Activated CD8-positive, alpha-beta T cell treated with anti-CD3 and anti-CD28 coated beads, Interleukin-2, amount 10 ng/mL, durations not matched to agents 7 days and 5 days (primary cell): Measurements from ENCODE around the gene ZNF385C. TPM values are rescaled to one million over a fixed set of nuclear protein-coding genes. Genes with fewer than 3 reads are reported as not detected.

Source experiments
- ATAC-seq: fragments of 150-1000 bp; cut with Tn5 transposase; one replicate; pipeline ENCODE4 v1.10.0; 2021; ENCODE audit warnings: moderate library complexity
- CTCF ChIA-PET: fragments of 350-600 bp; sonication (Branson Sonifier 250); formaldehyde crosslinking; loops from one replicate; lab custom pipeline; 2021; ENCODE audit warnings: antibody characterized with exemption; lab: Charles Lee
- POLR2A ChIA-PET: fragments of 350-600 bp; sonication (Branson Sonifier 250); formaldehyde crosslinking; loops from one replicate; lab custom pipeline; 2021; ENCODE audit warnings: antibody characterized with exemption; lab: Charles Lee
- DNase-seq: peaks from one replicate; pipeline ENCODE4 v3.0.0-alpha.2; 2020
- H3K27ac Mint-ChIP-seq: one replicate; pipeline ENCODE4 v1.8.0; 2021; ENCODE audit warnings: mild to moderate bottlenecking, mixed read lengths
- H3K27me3 Mint-ChIP-seq: one replicate; pipeline ENCODE4 v1.8.0; 2021; ENCODE audit warnings: low read depth, mixed read lengths
- H3K36me3 Mint-ChIP-seq: one replicate; pipeline ENCODE4 v1.8.0; 2021; ENCODE audit warnings: low read depth, mixed read lengths
- H3K4me1 Mint-ChIP-seq: one replicate; pipeline ENCODE4 v1.8.0; 2021; ENCODE audit warnings: low read depth, mixed read lengths
- H3K4me3 Mint-ChIP-seq: one replicate; pipeline ENCODE4 v1.8.0; 2021; ENCODE audit warnings: mild to moderate bottlenecking, mixed read lengths
- H3K9me3 Mint-ChIP-seq: one replicate; pipeline ENCODE4 v1.8.0; 2022; ENCODE audit warnings: mixed read lengths; ENCODE audit not compliant: insufficient read depth
- total RNA-seq, 2 experiments: library from RNA; stranded (reverse); gene quantifications; one replicate each; pipeline ENCODE4 v1.2.3, GENCODE V29; 2021

The ZNF385C gene
- total RNA-seq, 2 experiments from 2014 or later = 0.23 to 0.47 TPM

DNA sequence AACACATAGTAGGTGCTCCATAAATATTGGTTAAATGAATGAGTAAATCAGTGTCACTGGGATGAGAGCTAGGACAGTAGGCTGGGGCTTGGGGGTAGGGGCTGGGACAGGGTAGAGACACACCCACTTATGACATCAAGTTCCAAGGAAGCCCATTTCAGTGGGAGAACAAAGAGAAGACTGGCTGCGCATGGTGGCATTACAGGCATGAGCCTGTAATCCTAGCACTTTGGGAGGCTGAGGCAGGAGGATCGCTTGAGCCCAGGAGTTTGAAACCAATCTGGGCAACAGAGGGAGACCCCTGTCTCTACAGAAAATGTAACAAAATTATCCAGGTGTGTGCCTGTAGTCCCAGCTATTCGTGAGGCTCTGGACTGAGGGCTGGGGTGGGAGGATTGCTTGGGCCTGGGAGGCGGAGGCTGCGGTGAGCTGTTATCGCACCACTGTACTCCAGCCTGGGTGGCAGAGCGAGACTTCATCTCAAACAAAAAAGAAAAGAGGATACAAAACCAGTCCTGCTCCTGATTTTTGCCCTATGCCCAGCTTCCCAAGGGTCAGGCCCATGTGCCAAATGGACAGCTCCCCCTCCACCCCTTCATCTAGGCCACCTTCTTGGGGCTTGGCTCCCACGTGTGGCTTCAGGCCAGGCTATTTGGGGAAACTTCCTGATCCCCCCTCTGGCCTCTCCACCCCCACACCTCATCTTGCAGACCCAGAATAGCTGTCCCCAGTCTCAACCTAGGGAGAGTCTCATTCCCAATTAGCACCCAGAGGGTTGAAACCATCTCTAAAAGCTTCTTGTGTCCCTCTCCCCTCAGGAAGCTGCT is 7.1 kb downstream of the ZNF385C start:
- Mint-ChIP-seq H3K27me3 (peaks cover 14% of the 10 kb centered on the region), H3K9me3 (no peaks in the 10 kb centered on the region), H3K4me1 (peaks cover 1% of the 10 kb centered on the region), H3K27ac (no peak overlapping the region), H3K4me3 (no peak overlapping the region), H3K36me3 (no peaks in the 10 kb centered on the region)
- CTCF ChIA-PET = interaction anchor here (0.9 to 2.0 kb wide), 5 partner anchors 10 to 128 kb away, joined by 3 to 8 read pairs (median 7); no protein-coding TSS in a partner anchor
- DNase-seq (no peak), ATAC-seq (no peak)
- POLR2A ChIA-PET = interaction anchor here (0.6 to 1.3 kb wide), 3 partner anchors 21 to 1674 kb away, joined by 3 to 4 read pairs (median 3); partner anchors contain the start of gene TOP2A

DNA sequence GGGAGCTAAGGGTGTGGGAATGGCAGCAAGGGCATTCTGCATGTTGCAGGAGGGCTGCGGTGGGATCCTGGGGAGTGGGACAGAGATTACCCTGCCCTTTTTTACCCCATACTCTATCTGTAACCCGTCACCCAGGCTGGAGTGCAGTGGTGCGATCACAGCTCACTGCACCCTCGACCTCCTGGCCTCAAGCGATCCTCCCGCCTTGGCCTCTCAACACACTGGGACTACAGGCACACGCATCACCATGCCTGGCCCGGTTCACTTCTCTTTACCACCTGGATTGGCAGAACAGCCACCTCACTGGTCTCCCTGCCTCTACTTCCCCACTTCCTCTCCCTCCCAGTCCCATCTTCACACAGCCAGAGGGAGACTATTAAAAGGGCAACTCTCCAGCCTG is 9.5 kb downstream of the ZNF385C start:
- ATAC-seq = no peak
- Mint-ChIP-seq H3K4me3 (no peak overlapping the region), H3K27ac (no peak overlapping the region), H3K9me3 (no peaks in the 10 kb centered on the region), H3K4me1 (peaks cover 1% of the 10 kb centered on the region), H3K27me3 (peaks cover 12% of the 10 kb centered on the region), H3K36me3 (no peaks in the 10 kb centered on the region)
- ChIA-PET CTCF (interaction anchor here (1.6 to 2.2 kb wide), 2 partner anchors 21 to 23 kb away, joined by 5 to 6 read pairs; no protein-coding TSS in a partner anchor), POLR2A (no interaction called here)
- no peak for DNase-seq

DNA sequence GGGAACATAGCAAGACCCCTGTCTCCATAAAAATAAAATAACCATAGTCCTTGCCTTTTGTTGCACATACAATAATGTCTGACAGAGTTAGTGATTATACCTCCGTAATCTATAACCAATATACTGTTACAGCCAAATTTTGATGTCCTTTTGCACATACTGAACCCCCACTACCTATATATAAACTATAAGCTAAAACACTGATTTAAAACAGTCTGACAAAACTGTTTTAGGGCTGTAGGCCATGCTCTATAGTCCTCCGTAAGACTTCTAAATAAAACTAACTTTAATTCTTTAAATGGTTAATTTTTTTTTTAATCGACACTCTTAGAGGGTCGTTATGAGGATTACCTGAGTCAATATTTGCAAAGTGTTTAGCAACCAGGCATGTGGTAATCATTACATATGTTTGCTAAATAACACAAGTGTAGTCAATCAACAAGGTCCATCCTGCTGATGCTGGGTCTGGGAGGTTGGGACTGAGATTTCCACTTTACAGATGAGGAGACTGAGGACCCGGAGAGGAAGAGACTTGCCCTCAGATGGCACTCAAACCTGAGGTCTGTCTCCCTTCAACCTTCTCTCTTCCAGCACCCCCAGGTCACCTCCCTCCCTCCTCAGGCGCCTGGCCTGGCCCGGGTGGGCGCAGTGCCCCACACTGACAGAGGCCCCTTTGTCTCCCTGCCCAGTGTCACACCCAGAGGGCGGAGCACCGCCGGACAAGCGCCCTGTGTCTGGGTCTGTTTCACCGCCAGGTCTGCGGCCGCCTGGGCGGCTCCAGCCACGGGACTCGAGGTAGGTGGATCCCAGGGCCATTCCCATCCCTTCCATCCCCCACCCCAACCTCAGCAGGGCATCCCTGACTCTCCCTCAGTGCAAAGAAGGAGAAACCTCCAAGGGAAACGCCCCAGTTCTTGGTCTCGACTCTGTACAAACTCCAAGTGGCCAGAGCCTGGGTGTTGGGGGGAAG is 10.3 kb downstream of the ZNF385C start:
- H3K27me3 Mint-ChIP-seq = peaks cover 12% of the 10 kb centered on the region
- ATAC-seq (no peak), DNase-seq (no peak)
- H3K4me1 Mint-ChIP-seq = no peaks in the 10 kb centered on the region
- H3K27ac Mint-ChIP-seq = no peak overlapping the region
- no peaks in the 10 kb centered on the region for H3K9me3 Mint-ChIP-seq
- ChIA-PET POLR2A (no interaction called here), CTCF (interaction anchor here (1.6 to 2.2 kb wide), 2 partner anchors 20 to 23 kb away, joined by 5 to 6 read pairs; no protein-coding TSS in a partner anchor)
- no peak overlapping the region for H3K4me3 Mint-ChIP-seq
- no peaks in the 10 kb centered on the region for H3K36me3 Mint-ChIP-seq

DNA sequence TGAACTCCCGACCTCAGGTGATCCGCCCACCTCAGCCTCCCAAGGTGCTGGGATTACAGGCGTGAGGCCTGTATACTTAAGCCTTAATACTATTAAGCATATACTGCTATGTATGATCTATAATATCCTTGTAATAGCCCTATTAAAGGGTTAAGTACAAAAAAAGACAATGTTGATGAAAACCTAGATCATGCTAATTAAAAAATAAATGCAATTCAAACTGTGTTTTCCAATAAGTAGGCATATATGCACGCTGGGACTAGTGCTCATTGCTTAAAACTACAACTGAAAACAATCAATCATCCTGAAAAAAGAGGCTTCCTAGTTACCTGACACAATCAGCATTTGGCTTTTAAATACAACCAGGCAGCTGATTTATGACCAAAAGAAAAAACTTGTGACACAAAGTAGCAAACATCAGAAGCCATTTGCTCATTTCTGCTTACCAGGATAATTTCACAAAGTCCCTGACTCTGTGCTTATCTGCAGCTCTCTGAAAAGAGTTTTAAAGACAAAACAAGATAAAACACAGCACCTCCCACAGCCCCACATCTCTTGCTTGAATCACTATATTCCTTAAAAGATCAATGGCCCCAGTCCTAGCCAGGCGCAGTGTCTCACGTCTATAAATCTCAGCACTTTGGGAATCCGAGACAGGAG is 11.1 kb downstream of the ZNF385C start:
- no peak for DNase-seq
- Mint-ChIP-seq H3K4me1 (no peaks in the 10 kb centered on the region), H3K9me3 (no peaks in the 10 kb centered on the region), H3K27ac (no peak overlapping the region), H3K4me3 (no peak overlapping the region), H3K27me3 (peaks cover 12% of the 10 kb centered on the region), H3K36me3 (no peaks in the 10 kb centered on the region)
- CTCF ChIA-PET = no interaction called here
- no peak for ATAC-seq
- POLR2A ChIA-PET = no interaction called here

DNA sequence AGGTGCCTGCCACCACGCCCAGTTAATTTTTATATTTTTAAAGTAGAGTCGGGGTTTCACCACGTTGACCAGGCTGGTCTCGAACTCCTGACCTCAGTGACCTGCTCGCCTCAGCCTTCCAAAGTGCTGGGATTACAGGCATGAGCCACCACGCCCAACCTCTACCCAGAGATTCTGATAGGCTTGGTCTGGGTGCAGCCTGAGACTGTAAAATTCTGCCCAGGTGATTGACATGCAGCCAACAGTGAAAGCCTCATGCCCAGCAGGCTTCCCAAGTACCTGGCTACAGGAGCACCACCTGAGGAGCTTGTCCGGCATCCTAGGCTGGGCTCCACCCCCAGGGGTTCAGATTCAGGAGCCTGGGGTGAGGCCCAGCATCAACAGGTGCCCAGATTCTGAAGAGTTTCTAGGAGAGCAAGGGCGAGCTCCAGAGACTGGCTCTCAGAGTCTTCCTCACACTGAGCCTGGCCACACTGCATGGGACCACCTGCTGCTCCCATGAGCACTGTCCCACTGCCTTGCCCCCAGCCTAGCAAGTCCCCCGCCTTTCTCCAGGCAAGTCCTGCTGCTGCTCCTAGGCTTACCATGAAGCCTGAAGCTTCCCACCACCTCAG is 16.6 kb downstream of the ZNF385C start:
- POLR2A ChIA-PET = interaction anchor here (0.7 kb wide), 1 partner anchor 61 kb away, joined by 3 read pairs; no protein-coding TSS in a partner anchor
- H3K27ac Mint-ChIP-seq = no peak overlapping the region
- CTCF ChIA-PET = interaction anchor here (2.3 kb wide), 1 partner anchor 20 kb away, joined by 9 read pairs; no protein-coding TSS in a partner anchor

DNA sequence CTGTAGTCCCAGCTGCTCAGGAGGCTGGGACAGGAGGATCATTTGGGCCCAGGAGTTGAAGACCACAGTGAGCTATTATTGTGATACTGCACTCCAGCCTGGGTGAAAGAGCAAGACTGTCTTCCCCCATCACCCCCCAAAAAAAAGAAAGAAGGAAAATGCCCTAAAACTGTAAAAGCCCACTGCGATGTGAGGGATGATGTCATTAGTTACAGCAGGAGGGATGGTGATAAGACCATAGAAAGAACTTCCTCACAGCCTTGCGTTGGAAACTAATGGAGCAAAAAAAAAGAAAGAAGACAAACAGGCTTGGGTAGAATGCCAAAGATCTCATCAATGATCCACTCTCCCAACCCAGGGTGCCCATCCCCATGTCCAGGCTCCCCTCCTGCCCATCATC is 18.7 kb downstream of the ZNF385C start:
- ATAC-seq = no peak
- no peak overlapping the region for H3K4me3 Mint-ChIP-seq
- ChIA-PET POLR2A (no interaction called here), CTCF (interaction anchor here (0.9 to 2.3 kb wide), 3 partner anchors 12 to 54 kb away, joined by 4 to 9 read pairs (median 5); no protein-coding TSS in a partner anchor)
- no peaks in the 10 kb centered on the region for H3K9me3 Mint-ChIP-seq
- no peaks in the 10 kb centered on the region for H3K27me3 Mint-ChIP-seq
- no peaks in the 10 kb centered on the region for H3K36me3 Mint-ChIP-seq
- H3K27ac Mint-ChIP-seq = no peak overlapping the region
- no peak for DNase-seq
- H3K4me1 Mint-ChIP-seq = no peaks in the 10 kb centered on the region

More for the DNA sequence above, 16.6 kb downstream of the ZNF385C start:
- Mint-ChIP-seq H3K27me3 (no peaks in the 10 kb centered on the region), H3K4me3 (no peak overlapping the region), H3K36me3 (no peaks in the 10 kb centered on the region), H3K9me3 (no peaks in the 10 kb centered on the region), H3K4me1 (no peaks in the 10 kb centered on the region)
- DNase-seq (no peak), ATAC-seq (no peak)

DNA sequence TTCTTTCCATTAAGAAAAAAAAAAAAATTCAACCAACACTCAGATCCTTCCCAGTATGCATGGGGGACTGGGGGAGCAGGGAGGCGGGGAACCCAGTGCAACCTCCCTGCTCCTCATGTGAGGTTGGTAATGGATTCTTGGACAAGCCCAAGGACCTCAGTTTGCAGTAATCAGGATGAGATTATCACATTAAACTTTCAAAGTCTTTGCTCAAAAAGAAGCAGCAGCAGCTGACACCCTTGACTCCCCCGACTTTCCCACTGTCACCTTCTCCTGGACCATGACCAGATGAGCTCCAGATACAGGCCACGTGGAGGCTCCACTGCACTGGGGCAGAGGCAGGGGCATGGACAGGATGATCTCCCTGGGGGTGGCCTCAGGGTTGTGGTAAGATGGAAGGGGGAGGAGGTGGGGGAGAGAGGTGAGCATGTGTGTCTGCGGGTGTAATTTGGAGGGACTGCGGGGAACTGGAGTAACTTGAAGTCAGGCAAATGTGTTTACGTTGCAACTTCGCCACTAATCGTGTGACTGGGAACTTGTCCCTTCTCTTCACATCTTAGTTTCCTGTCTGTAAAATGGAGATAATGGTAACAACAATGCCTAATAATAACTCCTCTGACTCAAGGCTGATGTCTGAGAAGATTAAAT is 19.8 kb downstream of the ZNF385C start:
- POLR2A ChIA-PET = no interaction called here
- DNase-seq (no peak), ATAC-seq (no peak)
- Mint-ChIP-seq H3K9me3 (no peaks in the 10 kb centered on the region), H3K4me1 (peaks cover 5% of the 10 kb centered on the region), H3K4me3 (no peak overlapping the region), H3K36me3 (no peaks in the 10 kb centered on the region), H3K27me3 (no peaks in the 10 kb centered on the region), H3K27ac (no peak overlapping the region)
- CTCF ChIA-PET = no interaction called here

DNA sequence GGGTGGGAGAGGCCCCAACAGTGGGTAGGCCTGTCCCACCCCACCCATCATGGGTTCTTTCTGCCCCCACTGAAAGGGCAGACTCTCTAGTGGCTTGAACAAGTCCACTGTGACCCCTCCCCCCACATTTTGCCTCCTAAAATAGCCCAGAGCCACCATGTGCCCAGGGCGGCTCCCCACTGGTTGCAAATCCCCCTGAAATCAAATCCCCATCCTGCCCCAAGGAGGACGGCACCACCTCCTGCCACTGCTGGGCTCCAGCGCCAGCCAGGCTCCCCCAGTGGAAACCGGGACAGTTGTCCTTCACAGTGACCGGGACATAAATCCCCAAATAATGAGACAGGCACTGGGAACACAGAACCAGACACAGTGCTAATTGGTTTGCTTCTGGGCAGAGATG is 20.5 kb downstream of the ZNF385C start:
- CTCF ChIA-PET = interaction anchor here (2.7 kb wide), 1 partner anchor 11 kb away, joined by 18 read pairs; no protein-coding TSS in a partner anchor
- H3K4me1 Mint-ChIP-seq = peaks cover 11% of the 10 kb centered on the region

DNA sequence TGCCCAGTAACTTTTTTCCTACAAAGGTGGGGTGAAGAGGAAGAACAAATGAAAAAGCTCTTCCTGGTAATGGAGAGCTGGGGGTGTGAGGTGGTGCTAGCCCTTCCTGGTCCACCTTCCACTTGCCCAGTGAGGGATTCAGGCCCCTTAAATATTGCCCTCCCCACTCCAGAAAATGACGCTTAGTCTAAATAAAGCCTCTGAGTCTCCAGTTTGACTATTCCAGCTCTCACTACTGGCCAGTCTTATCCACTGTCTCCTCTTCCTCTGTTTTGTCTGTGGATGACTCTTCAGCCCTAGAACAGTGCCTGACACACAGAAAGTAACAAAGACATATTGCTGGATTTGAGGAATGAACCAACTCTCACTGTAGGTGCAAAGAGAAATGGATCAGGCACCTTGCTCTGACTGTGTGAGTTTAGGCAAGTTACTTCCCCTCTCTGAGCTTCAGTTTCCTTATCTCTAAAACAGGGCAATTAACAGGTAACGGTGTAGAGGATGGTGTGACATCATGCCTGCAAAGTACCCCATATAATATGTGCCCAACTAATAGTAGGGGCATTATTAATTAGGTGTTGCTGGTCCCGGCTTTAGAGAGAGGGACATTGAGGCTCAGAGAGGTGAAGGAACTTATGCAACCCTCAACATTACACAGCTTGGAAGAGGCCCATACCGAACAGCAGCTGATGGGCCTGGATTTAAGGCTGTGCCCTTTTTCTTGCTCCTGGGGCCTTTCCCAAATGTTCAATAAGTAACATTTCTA is 21.3 kb downstream of the ZNF385C start:
- CTCF ChIA-PET = interaction anchor here (1.0 to 2.7 kb wide), 5 partner anchors 10 to 52 kb away, joined by 3 to 18 read pairs (median 3); no protein-coding TSS in a partner anchor
- POLR2A ChIA-PET = no interaction called here
- H3K27me3 Mint-ChIP-seq = no peaks in the 10 kb centered on the region
- ATAC-seq (no peak), DNase-seq (no peak)
- H3K4me1 Mint-ChIP-seq = peaks cover 14% of the 10 kb centered on the region
- no peaks in the 10 kb centered on the region for H3K9me3 Mint-ChIP-seq
- no peak overlapping the region for H3K4me3 Mint-ChIP-seq
- no peak overlapping the region for H3K27ac Mint-ChIP-seq
- H3K36me3 Mint-ChIP-seq = no peaks in the 10 kb centered on the region

More for the DNA sequence above, 20.5 kb downstream of the ZNF385C start:
- Mint-ChIP-seq H3K27me3 (no peaks in the 10 kb centered on the region), H3K36me3 (no peaks in the 10 kb centered on the region), H3K27ac (no peak overlapping the region), H3K9me3 (no peaks in the 10 kb centered on the region), H3K4me3 (no peak overlapping the region)
- no peak for DNase-seq
- ATAC-seq = no peak
- POLR2A ChIA-PET = no interaction called here

DNA sequence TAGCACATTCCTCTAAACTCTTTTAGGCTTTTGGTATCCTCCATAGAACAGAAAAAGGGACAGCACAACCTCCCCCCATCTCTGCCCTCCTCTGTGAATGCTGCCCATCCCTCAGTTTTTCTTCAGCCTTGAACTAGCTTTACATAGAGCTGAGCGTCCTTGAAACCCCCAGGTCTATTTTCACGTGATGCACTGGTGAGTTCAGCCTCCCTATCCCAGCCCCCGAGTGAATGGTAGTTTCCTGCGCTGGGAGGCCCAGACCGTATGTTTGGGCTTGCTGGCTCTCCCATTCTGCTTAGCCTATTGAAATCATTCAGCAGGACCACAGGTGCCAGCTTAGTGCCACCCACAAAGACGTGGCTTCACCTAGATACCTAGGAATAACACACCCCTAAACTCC is 22.5 kb downstream of the ZNF385C start:
- DNase-seq (no peak), ATAC-seq (no peak)
- Mint-ChIP-seq H3K4me1 (peaks cover 25% of the 10 kb centered on the region), H3K27me3 (no peaks in the 10 kb centered on the region), H3K9me3 (no peaks in the 10 kb centered on the region), H3K36me3 (no peaks in the 10 kb centered on the region), H3K27ac (no peak overlapping the region), H3K4me3 (no peak overlapping the region)
- POLR2A ChIA-PET = no interaction called here
- CTCF ChIA-PET = interaction anchor here (2.7 kb wide), 1 partner anchor 9 kb away, joined by 18 read pairs; no protein-coding TSS in a partner anchor
